ENCODE results near the gene PPM1H. TPM values are rescaled to one million over a fixed set of nuclear protein-coding genes. Genes with fewer than 3 reads are reported as not detected.

Gene PPM1H
- total and polyA plus RNA-seq, 4 donors, result 2.3 to 7.2 (median 4.1) TPM

DNA sequence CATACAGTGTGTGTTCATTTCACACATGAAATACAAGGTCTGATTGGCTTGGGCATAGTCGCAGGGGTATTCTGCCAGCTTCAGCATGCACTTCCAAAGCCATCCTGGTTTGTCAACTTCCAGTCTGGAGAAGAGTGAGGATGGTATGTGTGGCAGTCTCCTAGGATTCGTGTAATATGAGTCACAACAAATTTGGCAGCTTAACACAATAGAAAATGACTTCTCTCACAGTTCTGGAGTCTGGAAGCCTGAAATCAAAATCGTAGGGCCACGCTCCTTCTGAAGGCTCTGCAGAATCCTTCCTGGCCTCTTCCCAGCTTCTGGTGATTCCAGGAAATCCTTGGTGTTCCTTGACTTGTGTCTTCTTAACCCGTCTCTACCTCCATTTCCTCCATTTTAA lies 167.5 kb downstream of the PPM1H start:
- TF ChIP-seq EGR1 (IDR thresholded peaks at IDR 0.05; ENCODE audit: low read depth in 2 of 2) (no peak), CTCF (IDR thresholded peaks at IDR 0.05; ENCODE audit: low read depth, low read length, missing input control) (no peak), HNF4A (conservative IDR thresholded peaks at IDR 0.05) (no peak), SP1 (IDR thresholded peaks at IDR 0.05) (no peak), HNF4G (IDR thresholded peaks at IDR 0.05) (no peak), FOXA2 (IDR thresholded peaks at IDR 0.05) (no peak), YY1 (IDR thresholded peaks at IDR 0.05) (no peak), JUND (IDR thresholded peaks at IDR 0.05) (no peak), NR2F2 (IDR thresholded peaks at IDR 0.05) (no peak), RAD21 (IDR thresholded peaks at IDR 0.05) (no peak), RXRA (IDR thresholded peaks at IDR 0.05) (no peak), GABPA (IDR thresholded peaks at IDR 0.05 in 1 of 2, conservative IDR thresholded peaks at IDR 0.05 in 1 of 2) (no peak), TAF1 (conservative IDR thresholded peaks at IDR 0.05) (no peak), FOXA1 (IDR thresholded peaks at IDR 0.05) (no peak)
- TF ChIP-seq, protein P1, sequence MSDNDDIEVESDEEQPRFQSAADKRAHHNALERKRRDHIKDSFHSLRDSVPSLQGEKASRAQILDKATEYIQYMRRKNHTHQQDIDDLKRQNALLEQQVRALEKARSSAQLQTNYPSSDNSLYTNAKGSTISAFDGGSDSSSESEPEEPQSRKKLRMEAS (IDR thresholded peaks at IDR 0.05), result no peak
- TF ChIP-seq, protein P2, sequence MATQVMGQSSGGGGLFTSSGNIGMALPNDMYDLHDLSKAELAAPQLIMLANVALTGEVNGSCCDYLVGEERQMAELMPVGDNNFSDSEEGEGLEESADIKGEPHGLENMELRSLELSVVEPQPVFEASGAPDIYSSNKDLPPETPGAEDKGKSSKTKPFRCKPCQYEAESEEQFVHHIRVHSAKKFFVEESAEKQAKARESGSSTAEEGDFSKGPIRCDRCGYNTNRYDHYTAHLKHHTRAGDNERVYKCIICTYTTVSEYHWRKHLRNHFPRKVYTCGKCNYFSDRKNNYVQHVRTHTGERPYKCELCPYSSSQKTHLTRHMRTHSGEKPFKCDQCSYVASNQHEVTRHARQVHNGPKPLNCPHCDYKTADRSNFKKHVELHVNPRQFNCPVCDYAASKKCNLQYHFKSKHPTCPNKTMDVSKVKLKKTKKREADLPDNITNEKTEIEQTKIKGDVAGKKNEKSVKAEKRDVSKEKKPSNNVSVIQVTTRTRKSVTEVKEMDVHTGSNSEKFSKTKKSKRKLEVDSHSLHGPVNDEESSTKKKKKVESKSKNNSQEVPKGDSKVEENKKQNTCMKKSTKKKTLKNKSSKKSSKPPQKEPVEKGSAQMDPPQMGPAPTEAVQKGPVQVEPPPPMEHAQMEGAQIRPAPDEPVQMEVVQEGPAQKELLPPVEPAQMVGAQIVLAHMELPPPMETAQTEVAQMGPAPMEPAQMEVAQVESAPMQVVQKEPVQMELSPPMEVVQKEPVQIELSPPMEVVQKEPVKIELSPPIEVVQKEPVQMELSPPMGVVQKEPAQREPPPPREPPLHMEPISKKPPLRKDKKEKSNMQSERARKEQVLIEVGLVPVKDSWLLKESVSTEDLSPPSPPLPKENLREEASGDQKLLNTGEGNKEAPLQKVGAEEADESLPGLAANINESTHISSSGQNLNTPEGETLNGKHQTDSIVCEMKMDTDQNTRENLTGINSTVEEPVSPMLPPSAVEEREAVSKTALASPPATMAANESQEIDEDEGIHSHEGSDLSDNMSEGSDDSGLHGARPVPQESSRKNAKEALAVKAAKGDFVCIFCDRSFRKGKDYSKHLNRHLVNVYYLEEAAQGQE (IDR thresholded peaks at IDR 0.05), result no peak
- TF ChIP-seq, protein P3, sequence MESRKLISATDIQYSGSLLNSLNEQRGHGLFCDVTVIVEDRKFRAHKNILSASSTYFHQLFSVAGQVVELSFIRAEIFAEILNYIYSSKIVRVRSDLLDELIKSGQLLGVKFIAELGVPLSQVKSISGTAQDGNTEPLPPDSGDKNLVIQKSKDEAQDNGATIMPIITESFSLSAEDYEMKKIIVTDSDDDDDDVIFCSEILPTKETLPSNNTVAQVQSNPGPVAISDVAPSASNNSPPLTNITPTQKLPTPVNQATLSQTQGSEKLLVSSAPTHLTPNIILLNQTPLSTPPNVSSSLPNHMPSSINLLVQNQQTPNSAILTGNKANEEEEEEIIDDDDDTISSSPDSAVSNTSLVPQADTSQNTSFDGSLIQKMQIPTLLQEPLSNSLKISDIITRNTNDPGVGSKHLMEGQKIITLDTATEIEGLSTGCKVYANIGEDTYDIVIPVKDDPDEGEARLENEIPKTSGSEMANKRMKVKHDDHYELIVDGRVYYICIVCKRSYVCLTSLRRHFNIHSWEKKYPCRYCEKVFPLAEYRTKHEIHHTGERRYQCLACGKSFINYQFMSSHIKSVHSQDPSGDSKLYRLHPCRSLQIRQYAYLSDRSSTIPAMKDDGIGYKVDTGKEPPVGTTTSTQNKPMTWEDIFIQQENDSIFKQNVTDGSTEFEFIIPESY (IDR thresholded peaks at IDR 0.05), result no peak
- TF ChIP-seq, protein P4, sequence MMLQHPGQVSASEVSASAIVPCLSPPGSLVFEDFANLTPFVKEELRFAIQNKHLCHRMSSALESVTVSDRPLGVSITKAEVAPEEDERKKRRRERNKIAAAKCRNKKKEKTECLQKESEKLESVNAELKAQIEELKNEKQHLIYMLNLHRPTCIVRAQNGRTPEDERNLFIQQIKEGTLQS (IDR thresholded peaks at IDR 0.05), result no peak
- H3K27me3 ChIP-seq (ENCODE audit: control insufficient read depth in 4 of 4, insufficient read depth in 4 of 4, low read length in 3 of 4), result no peaks in the 10 kb centered on the region
- H3K36me3 ChIP-seq (ENCODE audit: control insufficient read depth in 4 of 4, insufficient read depth in 3 of 4, low read depth in 1 of 4, low read length in 3 of 4), result no peaks in the 10 kb centered on the region
- 95% methylated on average over 5 of the region's 5 CpGs for WGBS
- H3K27ac ChIP-seq (ENCODE audit: low read depth in 1 of 2, low read length in 2 of 2), result no peak overlapping the region
- H3K9ac ChIP-seq (ENCODE audit: low read depth in 1 of 2, low read length in 2 of 2), result no peak overlapping the region
- no peaks in the 10 kb centered on the region for H3K9me3 ChIP-seq (ENCODE audit: control insufficient read depth in 4 of 4, low read length in 3 of 4)
- H3K4me3 ChIP-seq (ENCODE audit: low read depth in 1 of 3, low read length in 3 of 3), result no peak overlapping the region
- H3K4me1 ChIP-seq (ENCODE audit: control insufficient read depth in 4 of 4, insufficient read depth in 4 of 4, low read length in 3 of 4), result peaks cover 0 to 5% (median 2%) of the 10 kb centered on the region in 4 donors
- no peak for DNase-seq (ENCODE audit: low spot score)

All from liver (tissue), 9 donors.